ENCODE data around the gene TMEM134.
"Not testable (repeated sequence)": the region's sequence is repeated elsewhere in the genome, so short reads cannot be mapped to it uniquely, and the experiment has no call there.

GRCh38 chr11:67511558-67511957 is 42.5 kb upstream of the TMEM134 start:
- TF ChIP-seq, protein P1, sequence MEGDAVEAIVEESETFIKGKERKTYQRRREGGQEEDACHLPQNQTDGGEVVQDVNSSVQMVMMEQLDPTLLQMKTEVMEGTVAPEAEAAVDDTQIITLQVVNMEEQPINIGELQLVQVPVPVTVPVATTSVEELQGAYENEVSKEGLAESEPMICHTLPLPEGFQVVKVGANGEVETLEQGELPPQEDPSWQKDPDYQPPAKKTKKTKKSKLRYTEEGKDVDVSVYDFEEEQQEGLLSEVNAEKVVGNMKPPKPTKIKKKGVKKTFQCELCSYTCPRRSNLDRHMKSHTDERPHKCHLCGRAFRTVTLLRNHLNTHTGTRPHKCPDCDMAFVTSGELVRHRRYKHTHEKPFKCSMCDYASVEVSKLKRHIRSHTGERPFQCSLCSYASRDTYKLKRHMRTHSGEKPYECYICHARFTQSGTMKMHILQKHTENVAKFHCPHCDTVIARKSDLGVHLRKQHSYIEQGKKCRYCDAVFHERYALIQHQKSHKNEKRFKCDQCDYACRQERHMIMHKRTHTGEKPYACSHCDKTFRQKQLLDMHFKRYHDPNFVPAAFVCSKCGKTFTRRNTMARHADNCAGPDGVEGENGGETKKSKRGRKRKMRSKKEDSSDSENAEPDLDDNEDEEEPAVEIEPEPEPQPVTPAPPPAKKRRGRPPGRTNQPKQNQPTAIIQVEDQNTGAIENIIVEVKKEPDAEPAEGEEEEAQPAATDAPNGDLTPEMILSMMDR (IDR thresholded peaks at IDR 0.05; ENCODE audit: low read depth, low read length) = not testable (repeated sequence)
- not testable (repeated sequence) for TF ChIP-seq POLR2A (IDR thresholded peaks at IDR 0.05; ENCODE audit: extremely low read depth, insufficient read length); MYC (IDR thresholded peaks at IDR 0.05; ENCODE audit: low read depth, low read length)
- TF ChIP-seq, protein P2, sequence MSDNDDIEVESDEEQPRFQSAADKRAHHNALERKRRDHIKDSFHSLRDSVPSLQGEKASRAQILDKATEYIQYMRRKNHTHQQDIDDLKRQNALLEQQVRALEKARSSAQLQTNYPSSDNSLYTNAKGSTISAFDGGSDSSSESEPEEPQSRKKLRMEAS (IDR thresholded peaks at IDR 0.05; ENCODE audit: low read depth, low read length) = not testable (repeated sequence)

Data from NB4 (cell line).